OCI-M2 (cell line): ENCODE measurements around the gene SLC6A15.

ENCODE experiments used
- DNase-seq: peaks from one replicate; lab custom pipeline; 2025; ENCODE audit not compliant: unreplicated experiment; lab: John Stamatoyannopoulos, UW

SLC6A15 gene

DNA sequence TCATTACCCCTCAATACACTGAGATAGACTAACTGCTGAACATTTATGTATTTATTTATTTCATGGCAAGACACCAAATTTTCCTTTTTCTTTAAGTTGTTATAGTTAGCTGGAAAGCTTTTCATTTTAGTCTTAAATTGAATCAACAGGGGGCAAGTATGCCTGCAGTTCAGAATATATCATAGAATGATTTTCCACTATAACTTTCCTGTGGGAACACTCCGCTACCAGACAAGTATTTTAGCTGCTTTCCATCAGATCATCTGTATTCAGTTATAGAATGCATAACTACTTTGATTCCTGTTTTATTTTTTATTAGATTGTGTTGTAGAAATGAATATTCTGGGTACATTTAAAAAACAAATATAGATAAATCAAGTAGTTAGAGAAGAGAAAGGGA, 102.0 kb downstream of the SLC6A15 start:
- no peak for DNase-seq
